SH-SY5Y (cell line): ENCODE results near the gene IRF8.

Source experiments
- GATA2 ChIP-seq: IDR thresholded peaks from 2 replicates; pipeline ENCODE4 v1.6.1; 2011; ENCODE audit warnings: mild to moderate bottlenecking, low read depth, low read length
- GATA3 ChIP-seq: IDR thresholded peaks from 2 replicates; pipeline ENCODE4 v1.6.1; 2011; ENCODE audit warnings: low read depth, mild to moderate bottlenecking, low read length, moderate library complexity

GRCh38 chr16:85888405-85889331 lies 10.3 kb upstream of the IRF8 start:
- TF ChIP-seq GATA2, result no peak
- no peak for TF ChIP-seq GATA3
